K562 (cell line): Measurements from ENCODE around the gene GOLGA8N. TPM values are rescaled to one million over a fixed set of nuclear protein-coding genes. Genes with fewer than 3 reads are reported as not detected.

ENCODE experiments used
- BRD9 ChIP-seq: fragments of 450-650 bp; IDR thresholded peaks from 2 replicates; pipeline ENCODE4 v1.6.1; 2018; ENCODE audit warnings: low read depth; ENCODE audit not compliant: partially characterized antibody
- RBM25 ChIP-seq: fragments of 200-400 bp; formaldehyde crosslinking; IDR thresholded peaks from 2 replicates; pipeline ENCODE4 v1.6.1; 2018; ENCODE audit warnings: low read length, low read depth, moderate library complexity; ENCODE audit not compliant: severe bottlenecking
- RNF219 ChIP-seq: fragments of 250-450 bp; sonication (Bioruptor Pico); IDR thresholded peaks from 2 replicates; pipeline ENCODE4 v1.5.0; 2022; ENCODE audit warnings: mild to moderate bottlenecking
- ZNF431 ChIP-seq: sonication (generic); formaldehyde crosslinking; IDR thresholded peaks from 2 replicates; pipeline ENCODE4 v1.8.0; 2022; ENCODE audit warnings: mild to moderate bottlenecking, missing genetic modification reagents
- ZNF668 ChIP-seq: fragments of 250-450 bp; sonication (Bioruptor Pico); IDR thresholded peaks from 2 replicates; pipeline ENCODE4 v1.8.0; 2022; ENCODE audit warnings: mild to moderate bottlenecking, inconsistent platforms
- ZNF699 ChIP-seq: fragments of 250-450 bp; sonication (Bioruptor Pico); IDR thresholded peaks from 2 replicates; pipeline ENCODE4 v1.8.0; 2021; ENCODE audit warnings: mild to moderate bottlenecking, moderate library complexity; ENCODE audit not compliant: insufficient replicate concordance
- polyA plus RNA-seq, 8 experiments: library from polyadenylated mRNA; depleted of rRNA in 4 of 8; stranded (reverse) in 5 of 8; unstranded in 3 of 8; fragments of >200 nt; fragmentation: Nextera tagmentation in 2 of 8; fragmentation: Illumina TruSeq in 1 of 8; extraction: Ambion mirVana in 2 of 8; extraction: Trizol in 1 of 8; gene quantifications; 2 replicates each; pipeline versions ENCODE4 v1.2.1 to v1.2.3, GENCODE V29; 2011 to 2014; ENCODE audit warnings: inconsistent platforms in 1 of 8, missing spikeins in 1 of 8
- total RNA-seq, 7 experiments: library from RNA; depleted of rRNA in 6 of 7; stranded (reverse); fragments of >200 nt in 6 of 7; fragmentation: Illumina TruSeq in 2 of 7; extraction: Trizol in 2 of 7; gene quantifications; 2 replicates each; pipeline versions ENCODE4 v1.2.1 to v1.2.3, GENCODE V29; 2011 to 2021; ENCODE audit warnings: low replicate concordance in 1 of 7
- TF ChIP-seq, protein P1 (sequence below), 3 experiments: fragments of 200-800 bp in 1 of 3; sonication (Bioruptor generic) in 1 of 3; sonication (generic) in 1 of 3; formaldehyde crosslinking in 1 of 3; IDR thresholded peaks; 2 replicates each; pipeline versions ENCODE4 v1.6.1 to v1.8.0; 2016 to 2022; ENCODE audit warnings: mild to moderate bottlenecking in 2 of 3, missing compliant biosample characterization in 2 of 3, missing genetic modification characterization in 2 of 3, missing genetic modification reagents in 1 of 3

Gene GOLGA8N
- total and polyA plus RNA-seq, 9 of the 15 experiments (the other 6 are each of a cell fraction or from before 2014, with no cell fraction given) = 0.01 to 4.5 (median 0.24) TPM

GRCh38 chr15:32646291-32646690 lies 53.0 kb downstream of the GOLGA8N start (continued):
- TF ChIP-seq, protein P1, sequence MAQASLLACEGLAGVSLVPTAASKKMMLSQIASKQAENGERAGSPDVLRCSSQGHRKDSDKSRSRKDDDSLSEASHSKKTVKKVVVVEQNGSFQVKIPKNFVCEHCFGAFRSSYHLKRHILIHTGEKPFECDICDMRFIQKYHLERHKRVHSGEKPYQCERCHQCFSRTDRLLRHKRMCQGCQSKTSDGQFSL (CRISPR knock-in tag; IDR thresholded peaks at IDR 0.05) = no peak
- TF ChIP-seq, protein P1 (tag; IDR thresholded peaks at IDR 0.05) = no peak
- no peak for TF ChIP-seq RNF219 (CRISPR knock-in tag)
- TF ChIP-seq RBM25 = no peak
- TF ChIP-seq ZNF431 (CRISPR knock-in tag) = no peak
- no peak for TF ChIP-seq ZNF699 (CRISPR knock-in tag)
- no peak for TF ChIP-seq ZNF668 (CRISPR knock-in tag)
- no peak for TF ChIP-seq BRD9
